Measurements from ENCODE around the gene TNRC18.

TNRC18 gene

DNA sequence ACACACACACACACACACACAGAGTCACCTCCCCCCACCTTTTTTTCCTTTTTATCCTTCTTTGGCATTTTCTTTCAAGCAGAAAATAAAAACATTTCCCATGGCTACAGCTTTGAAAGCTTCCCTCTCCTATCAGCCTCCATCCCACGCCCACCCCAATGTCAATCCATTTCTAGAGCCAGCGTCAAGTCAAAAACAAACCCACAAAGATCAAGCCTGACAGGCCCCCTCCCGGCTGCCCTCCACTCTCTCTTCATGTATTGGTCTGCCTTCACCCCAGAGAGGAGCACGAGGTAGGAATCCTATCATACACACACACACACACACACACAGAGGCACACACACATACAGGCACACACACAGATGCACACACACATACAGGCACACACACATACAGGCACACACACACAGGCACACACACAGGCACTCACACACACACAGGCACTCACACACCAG lies 8.0 kb upstream of the TNRC18 start:
- no peaks in the 10 kb centered on the region for H3K9me3 ChIP-seq (ENCODE audit: low read length)
- no peaks in the 10 kb centered on the region; the same call in 1 of the 2 replicates for H3K36me3 ChIP-seq (ENCODE audit: insufficient read depth, low read length)
- no peak overlapping the region for H3K9ac ChIP-seq (ENCODE audit: low read length)
- TF ChIP-seq EZH2 (IDR thresholded peaks at IDR 0.05; ENCODE audit: borderline replicate concordance, low read length), result no peak
- TF ChIP-seq, protein P1, sequence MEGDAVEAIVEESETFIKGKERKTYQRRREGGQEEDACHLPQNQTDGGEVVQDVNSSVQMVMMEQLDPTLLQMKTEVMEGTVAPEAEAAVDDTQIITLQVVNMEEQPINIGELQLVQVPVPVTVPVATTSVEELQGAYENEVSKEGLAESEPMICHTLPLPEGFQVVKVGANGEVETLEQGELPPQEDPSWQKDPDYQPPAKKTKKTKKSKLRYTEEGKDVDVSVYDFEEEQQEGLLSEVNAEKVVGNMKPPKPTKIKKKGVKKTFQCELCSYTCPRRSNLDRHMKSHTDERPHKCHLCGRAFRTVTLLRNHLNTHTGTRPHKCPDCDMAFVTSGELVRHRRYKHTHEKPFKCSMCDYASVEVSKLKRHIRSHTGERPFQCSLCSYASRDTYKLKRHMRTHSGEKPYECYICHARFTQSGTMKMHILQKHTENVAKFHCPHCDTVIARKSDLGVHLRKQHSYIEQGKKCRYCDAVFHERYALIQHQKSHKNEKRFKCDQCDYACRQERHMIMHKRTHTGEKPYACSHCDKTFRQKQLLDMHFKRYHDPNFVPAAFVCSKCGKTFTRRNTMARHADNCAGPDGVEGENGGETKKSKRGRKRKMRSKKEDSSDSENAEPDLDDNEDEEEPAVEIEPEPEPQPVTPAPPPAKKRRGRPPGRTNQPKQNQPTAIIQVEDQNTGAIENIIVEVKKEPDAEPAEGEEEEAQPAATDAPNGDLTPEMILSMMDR (IDR thresholded peaks at IDR 0.05; ENCODE audit: low read length), result no peak
- H3K27ac ChIP-seq (ENCODE audit: low read depth, low read length, poor library complexity, severe bottlenecking), result no peak overlapping the region
- no peak overlapping the region for H2AFZ ChIP-seq (ENCODE audit: low read length)
- H3F3A ChIP-seq (ENCODE audit: insufficient read depth, low read length), result no peaks in the 10 kb centered on the region
- no peaks in the 10 kb centered on the region for H3K79me2 ChIP-seq (ENCODE audit: insufficient read depth, low read length)
- H3K4me1 ChIP-seq (ENCODE audit: insufficient read depth, low read length, severe bottlenecking), result no peaks in the 10 kb centered on the region
- H3K27me3 ChIP-seq (ENCODE audit: insufficient read depth, low read length), result peaks cover 20% of the 10 kb centered on the region; the same call in 1 of the 2 replicates
- H3K4me3 ChIP-seq (ENCODE audit: low read depth, low read length, poor library complexity, severe bottlenecking), result no peak overlapping the region
- no peaks in the 10 kb centered on the region for H3K9me2 ChIP-seq (ENCODE audit: low read depth, low read length)
- no peaks in the 10 kb centered on the region for H4K20me1 ChIP-seq (ENCODE audit: insufficient read depth, low read length)
- no peak overlapping the region for H3K4me2 ChIP-seq (ENCODE audit: low read length)

DNA sequence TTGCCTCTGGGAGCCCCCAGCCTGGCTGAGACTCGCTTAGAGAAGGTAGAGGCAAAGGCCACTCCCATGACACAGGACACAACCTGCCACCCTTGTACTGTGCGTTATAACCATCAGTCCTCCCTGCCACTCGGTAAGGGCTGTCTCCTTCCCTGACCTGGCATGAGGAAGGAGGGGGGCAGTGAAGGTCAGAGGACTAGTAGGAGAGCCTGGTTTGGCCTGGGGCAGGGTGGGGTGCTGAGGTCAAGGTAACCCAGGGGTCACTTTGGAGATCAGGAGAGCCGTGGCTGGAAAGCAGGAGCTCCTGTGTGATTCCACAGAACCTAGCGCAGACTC lies 6.9 kb upstream of the TNRC18 start:
- peaks cover 18% of the 10 kb centered on the region; the same call in 1 of the 2 replicates for H3K27me3 ChIP-seq (ENCODE audit: insufficient read depth, low read length)
- H3K4me2 ChIP-seq (ENCODE audit: low read length), result no peak overlapping the region
- no peaks in the 10 kb centered on the region; the same call in 1 of the 2 replicates for H3K36me3 ChIP-seq (ENCODE audit: insufficient read depth, low read length)
- no peak overlapping the region for H3K27ac ChIP-seq (ENCODE audit: low read depth, low read length, poor library complexity, severe bottlenecking)
- no peaks in the 10 kb centered on the region for H3K9me3 ChIP-seq (ENCODE audit: low read length)
- no peak overlapping the region for H2AFZ ChIP-seq (ENCODE audit: low read length)
- no peak overlapping the region for H3K9ac ChIP-seq (ENCODE audit: low read length)
- no peaks in the 10 kb centered on the region for H4K20me1 ChIP-seq (ENCODE audit: insufficient read depth, low read length)
- no peaks in the 10 kb centered on the region for H3K4me1 ChIP-seq (ENCODE audit: insufficient read depth, low read length, severe bottlenecking)
- H3K4me3 ChIP-seq (ENCODE audit: low read depth, low read length, poor library complexity, severe bottlenecking), result no peak overlapping the region
- no peaks in the 10 kb centered on the region for H3K9me2 ChIP-seq (ENCODE audit: low read depth, low read length)
- no peaks in the 10 kb centered on the region for H3K79me2 ChIP-seq (ENCODE audit: insufficient read depth, low read length)
- no peaks in the 10 kb centered on the region for H3F3A ChIP-seq (ENCODE audit: insufficient read depth, low read length)
- TF ChIP-seq, protein P1 (IDR thresholded peaks at IDR 0.05; ENCODE audit: low read length), result no peak
- TF ChIP-seq EZH2 (IDR thresholded peaks at IDR 0.05; ENCODE audit: borderline replicate concordance, low read length), result no peak

DNA sequence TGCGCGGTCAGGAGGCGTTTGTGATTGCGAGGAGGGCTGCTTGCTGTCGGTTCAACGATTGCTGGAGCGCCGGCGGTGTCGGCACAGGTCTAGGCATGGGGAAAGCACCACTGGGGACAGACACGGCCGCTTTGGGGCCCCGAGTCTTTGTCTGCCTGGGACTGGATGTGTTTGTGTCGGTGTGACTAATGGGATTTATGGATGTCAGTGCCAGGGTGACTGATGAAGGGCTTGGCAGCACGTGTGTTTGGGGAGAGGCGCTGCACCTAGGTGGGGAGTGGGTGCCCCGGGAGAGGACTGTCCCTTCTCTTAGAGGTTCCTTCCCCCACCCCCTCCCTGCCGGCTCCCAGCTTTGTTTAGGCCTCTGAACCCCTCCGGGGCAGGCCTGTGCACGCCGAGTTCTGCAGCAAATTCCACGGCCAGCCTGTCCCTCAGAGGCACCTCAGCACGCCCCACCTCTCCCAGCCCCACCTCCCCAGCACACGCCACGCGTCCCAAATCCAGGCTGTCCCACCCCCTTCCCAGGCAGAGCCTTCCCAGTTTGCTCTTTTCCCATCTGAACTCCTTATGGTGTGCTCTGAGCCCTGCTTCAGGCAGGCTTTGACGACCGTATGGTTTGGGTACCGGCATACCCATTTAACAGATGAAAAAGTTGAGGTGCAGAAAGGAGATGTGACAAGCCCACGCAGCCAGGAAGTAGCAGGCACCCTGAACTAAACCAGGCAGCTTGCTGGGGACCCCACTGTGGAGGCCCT lies 6.4 kb upstream of the TNRC18 start:
- Histone ChIP-seq H3K79me2 (ENCODE audit: insufficient read depth, low read length) (no peaks in the 10 kb centered on the region), H3K27ac (ENCODE audit: low read depth, low read length, poor library complexity, severe bottlenecking) (no peak overlapping the region), H3K9me3 (ENCODE audit: low read length) (no peaks in the 10 kb centered on the region)

More for the DNA sequence above, 6.4 kb upstream of the TNRC18 start:
- Histone ChIP-seq H4K20me1 (ENCODE audit: insufficient read depth, low read length) (no peaks in the 10 kb centered on the region), H3F3A (ENCODE audit: insufficient read depth, low read length) (no peaks in the 10 kb centered on the region), H3K9ac (ENCODE audit: low read length) (no peak overlapping the region), H2AFZ (ENCODE audit: low read length) (no peak overlapping the region), H3K4me3 (ENCODE audit: low read depth, low read length, poor library complexity, severe bottlenecking) (no peak overlapping the region), H3K36me3 (ENCODE audit: insufficient read depth, low read length) (no peaks in the 10 kb centered on the region), H3K4me2 (ENCODE audit: low read length) (no peak overlapping the region), H3K9me2 (ENCODE audit: low read depth, low read length) (no peaks in the 10 kb centered on the region), H3K27me3 (ENCODE audit: insufficient read depth, low read length) (peaks cover 18% of the 10 kb centered on the region; the same call in 1 of the 2 replicates), H3K4me1 (ENCODE audit: insufficient read depth, low read length, severe bottlenecking) (no peaks in the 10 kb centered on the region)
- TF ChIP-seq EZH2 (IDR thresholded peaks at IDR 0.05; ENCODE audit: borderline replicate concordance, low read length), result no peak
- TF ChIP-seq, protein P1 (IDR thresholded peaks at IDR 0.05; ENCODE audit: low read length), result no peak
